ENCODE measurements around the gene SLC15A4.

GRCh38 chr12:128794661-128795529, 28.9 kb downstream of the SLC15A4 start:
- TF ChIP-seq FOS (IDR thresholded peaks at IDR 0.05; ENCODE audit: low read depth, low read length): no peak
- TF ChIP-seq CTCF (conservative IDR thresholded peaks at IDR 0.05; ENCODE audit: low read depth, low read length): no peak

All from IMR-90 (cell line).